Activated CD4-positive, CD25-positive, alpha-beta regulatory T cell (primary cell): Measurements from ENCODE around the gene C19orf53.
"Not testable (repeated sequence)": the region's sequence is repeated elsewhere in the genome, so short reads cannot be mapped to it uniquely, and the experiment has no call there.

ENCODE experiments used
- DNase-seq, 4 experiments: peaks; one replicate each; lab custom pipeline; 2025; lab: John Stamatoyannopoulos, UW

C19orf53 gene

GRCh38 chr19:13764101-13764807, 10.0 kb upstream of the C19orf53 start, which contains the start of gene MRI1:
Gene MRI1, plus strand, starts transcription at chr19:13764522. Its CDS starts 67 bp downstream, at chr19:13764589.
- DNase-seq: peak in 3 of 4 experiments; percentile 20 to 41 (median 24)

GRCh38 chr19:13764821-13765394, 9.3 kb upstream of the C19orf53 start:
- DNase-seq: no peak

- no peak for DNase-seq
Observed at GRCh38 chr19:13765395-13766094, 8.7 kb upstream of the C19orf53 start.

GRCh38 chr19:13766095-13766481, 8.2 kb upstream of the C19orf53 start:
- no peak for DNase-seq

- DNase-seq: no peak
Observed at GRCh38 chr19:13768510-13768909, 5.7 kb upstream of the C19orf53 start.

- no peak for DNase-seq
Observed at GRCh38 chr19:13770013-13770635, 4.1 kb upstream of the C19orf53 start.

- DNase-seq: no peak
Observed at GRCh38 chr19:13778398-13778797, 4.1 kb downstream of the C19orf53 start.

GRCh38 chr19:13778847-13779246, 4.6 kb downstream of the C19orf53 start:
- DNase-seq: no peak

- not testable (repeated sequence) for DNase-seq
Observed at GRCh38 chr19:13779794-13780193, 5.5 kb downstream of the C19orf53 start.

GRCh38 chr19:13781547-13781946, 7.3 kb downstream of the C19orf53 start:
- no peak for DNase-seq

- no peak for DNase-seq
Observed at GRCh38 chr19:13782537-13782936, 8.3 kb downstream of the C19orf53 start.

- DNase-seq: no peak
Observed at GRCh38 chr19:13783565-13784500, 9.6 kb downstream of the C19orf53 start.

- peak; percentile 33 to 56 (median 48) for DNase-seq
Observed at GRCh38 chr19:13784731-13785452, 10.6 kb downstream of the C19orf53 start.

GRCh38 chr19:13788991-13789390, 14.7 kb downstream of the C19orf53 start:
- no peak for DNase-seq

- DNase-seq: no peak
Observed at GRCh38 chr19:13790354-13790753, 16.1 kb downstream of the C19orf53 start.

GRCh38 chr19:13793317-13793716, 19.1 kb downstream of the C19orf53 start:
- not testable (repeated sequence) for DNase-seq

GRCh38 chr19:13794398-13794756, 20.1 kb downstream of the C19orf53 start:
- DNase-seq: no peak

GRCh38 chr19:13794757-13795589, 20.7 kb downstream of the C19orf53 start, which contains the start of gene ZSWIM4:
Gene ZSWIM4, plus strand, starts transcription at chr19:13795443. Its CDS starts 206 bp downstream, at chr19:13795649.
- DNase-seq: peak; percentile 81 to 92 (median 84)

- DNase-seq: no peak
Observed at GRCh38 chr19:13795595-13796300, 21.5 kb downstream of the C19orf53 start.
